Measurements from ENCODE around the gene ME3.

Gene ME3

DNA sequence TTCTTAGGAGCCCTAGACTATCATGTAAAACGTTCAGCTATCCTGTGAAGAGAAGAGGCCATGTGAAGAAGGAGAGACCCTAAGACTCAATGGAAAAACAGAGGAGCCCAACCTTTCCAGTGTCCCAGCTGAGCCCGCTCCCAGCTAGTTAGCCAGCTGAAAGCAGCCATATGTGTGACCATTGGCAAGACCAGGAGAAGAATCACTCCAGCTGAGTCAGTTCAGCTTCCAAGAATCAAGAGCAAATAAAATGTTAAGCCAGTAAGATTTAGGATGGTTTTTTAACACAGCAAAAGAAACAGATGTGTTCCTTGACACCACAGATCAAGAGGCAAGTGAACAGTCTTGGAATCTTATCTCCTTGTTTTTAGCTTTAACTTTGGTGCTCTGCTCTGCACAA is 189.7 kb downstream of the ME3 start:
- DNase-seq, result no peak

DNA sequence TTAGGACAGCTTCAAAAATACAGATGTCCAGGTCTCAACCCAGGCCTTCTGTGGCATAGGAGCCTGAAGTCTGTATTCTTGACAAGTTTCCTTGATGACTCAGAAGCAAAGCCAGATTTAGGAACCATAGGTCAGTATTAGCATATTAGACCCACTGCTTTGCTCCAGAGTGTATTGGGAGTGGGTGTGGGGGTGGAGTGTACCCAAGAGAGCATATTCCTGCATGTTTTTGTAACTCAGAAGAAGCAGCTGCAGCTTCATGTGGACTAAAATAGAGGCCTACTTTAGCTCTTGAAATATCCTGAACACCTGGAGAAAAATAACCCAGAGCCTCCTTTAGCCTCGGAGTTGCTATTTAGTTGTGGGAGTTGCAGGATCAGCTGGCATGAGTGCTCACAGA is 191.0 kb downstream of the ME3 start:
- DNase-seq, result no peak

DNA sequence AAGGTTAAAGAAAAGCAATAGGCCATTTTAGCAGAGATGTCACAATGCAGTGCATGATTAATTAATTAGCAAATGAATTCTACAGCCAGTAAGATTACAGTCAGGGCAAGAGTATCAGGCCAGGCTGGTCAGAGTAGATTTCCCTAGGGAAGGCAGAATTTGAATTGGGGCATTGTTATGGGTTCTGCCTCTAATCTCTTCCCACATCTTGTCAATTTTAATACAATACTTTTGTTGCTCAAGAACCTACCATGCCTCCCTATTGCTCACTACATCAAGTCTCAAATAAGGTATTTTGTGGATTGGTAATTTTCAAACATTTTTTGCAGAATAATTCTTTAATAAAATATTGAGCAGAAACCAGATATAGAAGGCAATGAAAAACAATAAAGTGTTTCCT is 194.1 kb downstream of the ME3 start:
- no peak for DNase-seq

DNA sequence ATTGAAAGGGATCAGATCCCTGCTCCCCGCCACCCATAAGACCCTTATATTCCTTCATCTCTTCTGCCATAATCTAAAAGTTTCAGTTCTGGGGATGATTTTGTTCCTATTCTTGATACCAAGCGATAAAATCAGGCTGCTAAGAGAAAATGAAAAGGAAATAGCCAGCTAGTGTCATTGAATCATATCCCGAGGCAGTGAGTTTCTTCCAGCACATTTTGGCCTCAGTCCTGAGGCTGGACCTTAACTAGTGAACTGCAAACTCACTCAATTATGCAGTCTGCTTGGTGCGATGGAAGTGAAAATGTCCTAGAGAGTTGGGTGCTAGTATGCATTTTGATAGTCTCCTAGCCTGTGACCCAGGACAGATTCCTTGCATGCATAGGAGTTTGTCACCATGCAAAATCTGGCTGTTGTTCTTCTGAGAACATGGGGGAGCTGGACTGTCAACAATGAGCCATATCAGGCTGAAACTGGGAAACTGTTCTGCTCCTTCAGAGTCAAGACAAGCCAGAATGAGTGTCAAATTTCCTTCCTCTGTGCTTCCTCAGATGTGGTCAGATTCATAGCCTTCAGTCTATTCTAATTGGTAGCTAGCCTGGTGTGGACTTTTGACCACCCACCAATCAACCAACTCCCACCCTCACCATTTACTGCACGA is 194.8 kb downstream of the ME3 start:
- no peak for DNase-seq

DNA sequence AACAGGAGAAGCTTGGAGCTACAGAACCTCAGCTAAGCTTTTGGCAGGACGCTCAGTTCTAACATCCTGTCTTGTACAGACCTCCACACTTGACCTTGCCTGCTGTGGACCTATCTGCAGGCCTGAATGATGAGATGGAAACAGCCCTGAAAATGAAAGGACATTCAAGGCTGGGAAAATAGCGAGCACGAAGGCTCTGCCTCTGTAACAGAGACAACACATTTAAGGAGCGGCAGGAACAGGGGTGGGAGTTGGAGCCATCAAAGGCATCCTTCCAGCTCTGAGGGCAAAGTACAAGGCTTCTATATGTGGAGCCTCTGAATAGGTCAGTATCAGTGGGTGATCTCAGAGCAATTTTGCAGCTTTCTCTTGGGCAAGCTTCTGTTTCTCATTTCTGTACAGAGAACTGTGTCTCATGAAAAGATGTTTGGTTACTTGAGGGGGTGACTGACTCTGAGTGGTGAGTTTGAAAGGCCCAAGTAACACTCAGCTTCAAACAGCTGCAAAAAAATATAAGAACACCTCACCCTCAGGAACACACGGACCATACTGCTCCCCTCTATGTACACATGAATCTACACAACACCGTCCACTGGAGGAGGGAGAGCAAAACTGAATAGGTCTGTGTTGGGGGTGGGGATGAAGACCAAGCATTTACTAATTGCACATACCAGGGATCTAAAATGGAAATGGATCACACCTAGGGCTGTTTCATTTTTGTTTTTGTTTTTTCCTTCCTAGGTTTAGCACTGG is 196.1 kb downstream of the ME3 start:
- no peak for DNase-seq

DNA sequence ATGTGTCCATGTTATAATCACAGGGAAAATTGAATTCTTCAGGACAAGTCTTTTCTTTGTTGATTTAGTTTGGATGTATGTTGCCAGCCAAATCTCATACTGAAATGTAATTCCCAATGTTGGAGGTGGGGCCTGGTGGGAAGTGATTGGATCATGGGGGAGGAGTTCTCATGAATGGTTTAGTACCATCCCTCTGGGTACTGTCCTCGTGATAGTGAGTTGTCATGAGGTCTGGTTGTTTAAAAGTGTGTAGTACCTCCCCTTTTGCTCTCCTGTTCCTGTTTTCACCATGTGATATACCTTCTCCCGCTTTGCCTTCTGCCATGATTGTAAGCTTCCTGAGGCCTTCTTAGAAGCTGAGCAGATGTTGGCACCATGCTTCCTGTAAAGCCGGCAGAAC is 197.4 kb downstream of the ME3 start:
- no peak for DNase-seq

DNA sequence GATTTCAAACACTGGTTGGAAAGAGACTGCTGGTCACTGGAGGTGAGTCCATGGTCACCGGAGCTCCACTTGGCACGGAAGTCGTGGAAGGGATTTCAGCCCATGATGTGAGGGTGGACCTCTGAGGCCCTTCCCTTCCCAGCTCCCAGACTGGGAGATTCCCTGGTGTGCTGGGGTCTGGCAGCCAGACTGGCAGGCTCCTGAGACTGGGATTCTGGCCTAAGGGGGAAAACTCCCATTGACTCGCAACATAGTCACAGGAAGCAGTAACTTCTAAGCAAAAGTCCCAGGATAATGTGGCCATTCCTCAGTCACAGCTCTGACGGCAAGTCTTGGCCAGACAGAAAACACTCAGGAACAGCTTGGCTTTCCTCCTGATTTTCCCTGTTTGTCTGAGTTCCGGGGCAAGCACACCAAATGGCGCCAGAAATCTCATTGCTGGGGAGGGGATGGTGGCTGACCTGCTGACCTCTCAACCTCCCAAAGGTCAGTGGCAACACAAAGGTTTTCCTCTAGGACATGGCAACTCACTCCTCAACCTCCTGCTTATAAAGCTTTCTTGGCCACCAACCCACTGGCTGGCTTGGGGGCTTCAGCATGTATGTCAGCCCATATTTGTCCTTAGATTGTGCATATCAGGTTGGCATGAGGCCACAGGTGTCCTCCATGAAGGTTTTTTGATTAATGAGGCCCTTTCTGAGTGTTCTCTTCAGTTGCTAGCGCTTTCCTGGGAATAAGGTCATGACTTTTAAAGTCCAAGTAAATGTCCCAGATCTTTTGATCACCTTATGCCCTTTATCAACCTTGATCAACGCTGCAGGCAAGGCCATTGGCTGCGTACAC is 198.2 kb downstream of the ME3 start:
- no peak for DNase-seq

DNA sequence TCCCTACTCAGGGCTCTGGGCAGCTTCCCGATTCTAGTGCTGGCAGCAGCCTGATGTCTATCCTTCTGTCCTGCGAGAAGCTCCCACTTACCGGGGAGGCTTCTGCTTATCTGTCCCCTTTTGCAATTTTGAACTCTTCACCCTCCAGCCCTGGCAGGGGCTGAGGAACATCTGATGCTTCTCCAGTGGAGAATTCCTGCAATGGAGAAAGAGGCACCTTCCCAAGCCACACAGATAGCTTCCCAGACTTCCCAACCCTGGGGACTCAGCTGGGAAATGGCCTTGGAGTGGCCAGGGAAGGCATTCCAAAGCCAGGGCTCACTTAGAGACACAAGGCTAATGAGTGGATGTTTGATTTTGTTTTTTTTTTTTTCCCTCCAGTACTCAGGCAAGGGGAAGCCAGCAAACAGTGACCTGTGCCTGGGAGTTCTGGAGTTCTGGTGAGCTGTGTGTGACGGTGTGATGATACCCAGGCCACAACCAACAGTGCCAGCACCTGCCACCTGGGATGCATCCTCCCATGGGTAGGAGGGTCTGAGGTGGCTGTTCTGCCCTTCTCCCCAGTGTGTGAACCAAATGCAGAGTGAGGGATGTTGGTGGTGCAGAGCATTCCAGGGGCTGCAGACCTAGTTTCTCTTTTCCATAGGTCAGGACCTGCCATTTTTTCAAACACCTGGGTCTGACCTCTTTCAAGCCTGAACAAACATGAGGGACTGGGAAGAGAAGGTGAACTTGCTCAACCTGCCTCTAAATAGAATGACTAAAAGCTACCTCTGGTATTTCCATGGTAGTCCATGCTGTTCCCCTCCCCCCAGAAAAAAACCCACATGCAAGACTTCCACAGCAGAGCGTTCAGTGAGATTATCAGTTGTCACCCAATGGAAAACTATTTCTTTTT is 202.7 kb downstream of the ME3 start:
- no peak for DNase-seq

DNA sequence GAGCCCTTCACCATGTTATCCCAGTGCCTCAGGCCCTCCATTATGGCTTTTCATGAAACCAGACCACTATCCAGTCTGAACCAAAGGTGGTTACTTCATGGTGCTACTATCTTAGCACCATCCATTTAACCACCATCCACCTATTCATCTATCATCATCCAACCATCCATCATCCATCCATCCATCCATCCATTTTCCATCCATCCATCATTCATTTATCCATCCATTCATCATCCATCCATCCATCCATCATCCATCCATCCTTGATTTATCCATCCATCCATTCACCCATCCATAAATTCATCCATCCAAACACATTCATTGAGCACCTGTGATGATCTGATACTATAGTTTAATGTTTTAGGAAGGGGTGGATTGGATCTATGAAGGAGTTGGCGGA is 204.2 kb downstream of the ME3 start:
- no peak for DNase-seq

DNA sequence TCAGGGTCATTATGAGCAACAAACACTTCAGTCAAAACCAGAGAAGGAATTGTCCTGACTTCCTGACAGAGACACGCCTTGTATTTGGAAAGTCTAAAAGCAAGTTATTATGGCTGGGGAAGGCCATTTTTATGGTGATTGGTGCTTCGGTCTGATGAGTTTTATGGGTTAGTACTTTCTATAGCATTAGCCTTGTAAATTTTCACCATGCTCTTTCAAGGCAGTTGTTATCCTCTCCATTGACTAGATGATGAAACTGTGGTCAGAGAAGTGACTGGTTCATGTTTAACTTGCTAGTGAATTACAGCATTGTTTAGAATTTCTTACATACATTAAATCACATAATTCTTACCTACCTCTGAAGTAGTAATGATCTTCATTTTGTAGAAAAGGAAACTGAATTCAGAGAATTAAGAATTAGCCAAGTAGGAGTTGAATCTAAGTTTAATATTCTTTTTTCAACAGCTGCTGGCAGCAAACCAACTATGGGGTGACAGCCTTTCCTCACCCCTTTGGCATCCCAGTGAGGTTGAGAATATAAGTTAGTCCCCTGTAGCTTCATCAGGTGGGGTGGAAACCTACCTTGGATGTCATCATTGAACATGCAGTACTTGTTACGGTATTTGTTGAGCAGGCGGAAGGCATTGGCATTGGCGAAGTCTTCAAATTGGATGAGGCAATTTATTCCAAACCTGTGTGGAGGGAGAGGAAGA is 207.8 kb downstream of the ME3 start:
- DNase-seq, result no peak

DNA sequence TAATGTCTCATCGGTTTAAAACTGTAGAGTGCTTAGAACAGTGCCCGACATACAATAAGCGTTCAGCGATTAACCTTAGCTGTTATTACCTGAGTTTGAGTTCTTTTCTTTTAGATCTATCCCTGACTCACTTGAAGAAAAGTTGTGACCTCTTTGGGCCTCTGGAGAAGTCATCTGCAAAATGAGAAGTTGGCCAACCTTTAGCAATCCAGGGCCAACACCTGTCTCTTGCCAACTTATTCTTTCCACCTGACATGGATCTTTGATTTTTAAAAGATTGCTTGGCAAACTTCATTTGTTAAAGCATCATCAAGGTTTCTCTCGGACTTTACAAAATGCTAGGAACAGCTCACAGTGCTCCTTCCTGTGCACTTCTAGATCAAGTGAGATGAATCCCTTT is 208.5 kb downstream of the ME3 start:
- no peak for DNase-seq

DNA sequence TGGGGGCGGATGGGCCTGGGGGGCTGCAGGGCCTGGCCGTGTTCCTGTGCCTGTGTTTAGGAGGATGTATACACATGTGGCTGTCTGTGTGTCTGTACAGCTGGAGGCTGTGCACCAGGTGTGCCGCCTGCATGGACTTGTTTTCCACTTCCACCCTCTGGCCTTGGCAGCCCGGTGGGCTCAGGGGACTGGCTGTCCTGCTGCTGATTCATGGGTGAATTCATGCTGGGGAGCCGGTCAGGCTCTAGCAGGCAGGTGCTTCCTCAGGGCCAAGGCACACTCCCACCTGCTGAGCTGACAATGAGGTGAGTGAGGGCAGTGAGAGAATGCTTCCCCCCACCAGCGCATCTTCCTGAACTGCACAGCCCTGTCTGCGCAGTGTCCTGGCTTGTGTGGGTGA is 209.3 kb downstream of the ME3 start:
- no peak for DNase-seq

DNA sequence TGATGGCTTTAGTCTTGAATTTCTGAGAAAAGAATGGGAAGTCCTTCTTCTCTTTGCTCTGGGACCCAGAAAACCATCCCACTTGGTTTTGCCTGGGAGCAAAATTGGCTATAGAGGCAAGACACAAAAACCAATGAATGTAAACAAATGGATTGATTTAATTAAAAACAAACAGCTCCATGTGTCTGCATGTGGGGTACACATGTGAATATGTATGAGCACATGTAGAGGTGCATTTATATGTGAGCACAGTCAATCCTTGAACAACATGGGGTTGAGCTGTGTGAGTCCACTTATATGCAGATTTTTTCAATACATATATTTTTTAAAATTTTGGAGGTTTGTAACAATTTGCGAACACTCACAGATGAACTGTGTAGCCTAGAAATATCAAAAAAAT is 210.5 kb downstream of the ME3 start:
- DNase-seq, result no peak

DNA sequence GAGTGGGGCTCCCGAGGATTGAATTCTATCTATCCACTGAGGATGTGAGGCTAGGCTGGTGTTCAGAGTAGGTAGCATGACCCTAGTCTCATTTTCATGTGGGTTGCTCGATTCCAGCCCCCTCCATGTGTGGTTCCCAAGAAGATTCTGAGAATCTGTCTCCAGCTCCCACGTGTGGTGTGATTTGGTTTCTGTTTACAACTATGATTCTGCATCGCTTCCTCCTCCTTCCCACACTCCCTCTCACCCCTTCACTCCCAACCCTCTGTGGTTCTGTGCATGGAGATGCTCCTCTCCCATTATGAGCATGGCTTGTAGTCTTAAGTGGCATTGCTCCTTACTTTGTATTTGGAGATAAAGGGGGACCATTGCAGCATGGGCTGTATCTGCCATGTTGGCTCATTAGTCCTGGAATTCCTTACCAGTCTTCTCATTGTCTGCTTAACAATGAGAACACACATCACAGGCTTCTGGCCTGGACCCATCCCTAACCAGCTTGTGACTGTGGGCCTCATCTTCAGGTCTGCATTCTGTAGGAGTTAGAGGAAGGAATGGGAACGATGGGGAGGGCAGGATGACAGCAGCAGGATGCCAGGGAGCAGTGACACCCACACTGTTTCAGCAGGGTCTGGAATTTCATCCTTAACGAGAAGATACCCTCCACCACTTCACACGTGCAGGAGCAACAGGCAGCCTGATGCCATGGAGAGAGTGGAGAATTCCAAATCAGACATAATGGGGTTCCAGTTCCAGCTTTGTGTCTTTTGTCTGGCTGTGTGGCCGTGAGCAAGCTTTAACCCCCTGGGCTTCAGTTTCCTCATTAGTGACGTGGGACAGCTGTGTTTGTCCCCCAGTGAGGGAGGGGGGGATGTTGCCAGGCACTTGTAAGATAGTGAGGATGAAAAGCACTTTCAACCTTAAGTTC is 211.7 kb downstream of the ME3 start:
- no peak for DNase-seq

DNA sequence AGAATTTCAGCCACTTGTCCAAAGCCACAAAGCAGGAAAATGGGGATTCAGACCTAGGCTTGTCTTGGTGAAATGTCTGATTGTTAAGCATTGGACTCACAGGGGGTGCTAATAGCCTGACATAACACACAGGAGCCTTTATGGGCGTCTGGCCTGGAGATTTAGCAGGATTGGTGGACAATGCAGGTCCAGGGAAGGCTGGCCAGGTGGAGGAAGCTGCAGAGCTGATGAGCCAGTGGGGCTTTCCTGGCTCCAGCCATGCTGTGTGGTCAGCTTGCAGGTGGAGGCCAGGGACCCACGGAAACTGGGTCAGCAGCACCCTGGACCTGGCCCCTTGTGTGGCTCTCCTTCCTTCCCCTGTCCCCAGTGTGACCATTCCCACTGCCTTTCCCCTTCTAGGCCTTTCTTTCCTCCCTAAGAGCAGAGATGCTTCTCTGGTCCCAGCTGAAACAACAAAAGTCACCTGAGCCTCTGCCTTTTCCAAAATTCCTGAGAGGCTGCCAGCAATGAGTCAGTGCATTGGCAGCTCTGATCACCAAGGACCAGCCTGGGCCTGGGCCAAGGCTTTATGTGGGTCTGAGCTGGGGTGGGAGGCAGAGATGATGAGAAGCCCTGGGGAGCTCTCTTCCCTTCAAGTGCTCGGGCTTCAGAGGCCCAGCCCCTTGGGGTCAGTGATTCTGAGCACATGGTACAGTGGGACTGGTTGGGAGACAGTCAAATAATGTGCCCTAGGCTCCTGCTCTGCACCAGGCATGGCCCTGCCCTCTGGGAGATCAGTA is 212.5 kb downstream of the ME3 start:
- no peak for DNase-seq

DNA sequence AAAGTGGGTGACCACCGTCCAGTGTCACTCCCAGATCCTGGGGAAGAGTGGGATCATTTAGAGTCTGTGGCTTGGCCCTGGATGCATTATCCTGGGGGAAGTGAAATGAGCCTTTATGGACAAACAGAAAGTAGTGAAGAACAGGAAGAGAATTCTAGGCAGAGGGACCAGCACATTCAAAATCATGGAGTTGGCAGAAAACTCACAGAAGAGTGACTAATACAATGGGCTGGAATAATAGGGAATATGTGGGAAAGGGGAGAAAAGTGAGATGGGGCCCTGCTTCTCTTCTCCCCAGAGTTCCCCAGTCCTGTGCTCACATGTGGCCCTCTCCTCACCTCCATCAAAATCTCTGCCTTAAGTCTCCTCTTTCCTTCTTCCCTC is 213.4 kb downstream of the ME3 start:
- DNase-seq, result no peak

DNA sequence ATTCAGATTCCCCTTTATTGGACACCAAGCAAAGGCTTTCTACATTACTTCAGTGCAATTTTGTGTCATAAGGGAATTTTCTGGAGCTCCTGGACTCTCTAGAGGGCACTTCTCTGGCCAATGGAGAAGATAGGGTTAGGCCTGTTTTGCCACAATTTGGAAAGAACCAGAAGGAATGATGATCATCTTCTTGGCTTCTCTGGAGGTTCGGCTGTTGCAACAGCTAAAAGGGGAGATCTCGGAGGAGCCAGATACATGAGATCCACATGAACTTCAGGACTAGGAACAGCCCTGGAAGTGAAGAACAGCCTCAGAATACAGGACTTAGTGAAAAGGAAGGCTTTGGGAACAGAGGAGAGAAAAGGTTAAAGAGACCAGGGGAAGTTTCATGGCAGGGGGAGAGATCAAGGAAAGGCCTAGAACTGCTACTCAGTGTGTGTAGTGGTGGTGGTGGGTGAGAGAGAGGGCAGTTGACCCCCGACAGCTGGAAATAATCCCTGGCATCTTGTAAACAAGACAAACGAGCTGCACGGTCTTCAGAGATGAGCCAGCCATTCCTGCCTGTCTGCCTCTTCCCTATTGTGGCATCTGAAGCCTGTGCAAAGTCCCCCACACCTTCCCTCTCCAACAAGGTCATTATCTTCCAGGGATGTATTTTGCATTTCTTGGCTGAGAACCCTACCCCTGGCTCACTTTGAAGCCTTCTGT is 214.0 kb downstream of the ME3 start:
- no peak for DNase-seq

DNA sequence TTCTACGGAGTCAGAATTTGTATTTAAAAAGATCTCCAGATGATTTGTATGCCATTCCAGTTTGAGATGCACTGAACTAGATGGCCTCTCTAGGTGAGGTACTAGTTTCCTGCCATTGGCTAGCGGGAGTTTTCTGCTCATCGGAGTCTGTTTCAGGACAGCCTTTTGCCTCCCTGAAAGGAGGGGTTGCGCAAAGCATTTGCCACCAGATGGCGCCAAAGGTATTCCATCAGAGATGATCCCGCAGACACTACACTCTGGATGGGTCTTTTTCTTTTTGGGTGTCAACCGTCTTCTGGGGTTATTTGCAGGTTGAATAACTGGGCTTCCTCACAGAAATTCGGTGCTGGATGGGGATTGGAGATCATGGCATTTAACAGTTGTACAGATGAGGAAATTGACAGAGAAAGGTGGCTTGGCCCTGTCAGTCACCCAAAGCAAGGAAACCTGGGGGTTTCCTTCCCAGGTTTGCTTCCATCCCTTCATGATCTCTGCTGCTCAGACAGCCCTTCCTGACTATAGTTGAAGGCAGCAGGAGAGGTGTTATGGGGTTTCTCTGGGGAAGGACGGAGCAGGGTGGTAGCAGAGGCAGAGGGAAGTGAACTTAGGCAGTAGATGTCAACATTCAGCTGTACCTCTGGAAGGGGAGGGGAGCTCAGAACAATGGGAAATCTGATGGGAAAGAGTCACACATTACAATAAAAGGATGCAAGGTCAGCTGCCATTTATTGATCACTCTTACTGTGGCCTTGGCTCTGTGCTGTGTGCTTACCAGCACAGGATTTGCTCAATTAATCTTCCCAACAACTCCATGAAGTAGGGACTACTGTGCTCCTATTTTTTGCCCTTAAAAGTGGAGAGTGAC is 216.1 kb downstream of the ME3 start:
- peak; percentile 67 for DNase-seq

All from CD4-positive, alpha-beta T cell treated with Interleukin-12 subunit alpha and Interleukin-12 subunit beta, for 1 hour (primary cell).